Pancreas (tissue), 10 donors: ENCODE data around the gene PPP4R3B. TPM values are rescaled to one million over a fixed set of nuclear protein-coding genes. Genes with fewer than 3 reads are reported as not detected.
A peak's percentile ranks its signal among the peaks of the same experiment; 100 is the strongest.

Experiments used
- ATAC-seq, 4 donors: fragments of 200-7000 bp; cut with Tn5 transposase; one replicate each; pipeline versions ENCODE4 v1.8.0 to v1.9.1; 2020; ENCODE audit warnings: mild to moderate bottlenecking in 4 of 4, moderate library complexity in 4 of 4
- DNase-seq, 6 donors: peaks; one replicate each; pipeline ENCODE4 v3.0.0-alpha.2; 2020
- FAIRE-seq: peaks from 2 replicates; lab custom pipeline; 2012; peaks lifted over from hg19 to GRCh38; lab: Jason Lieb, UNC
- H3K27ac ChIP-seq, 4 donors: fragments of 200-600 bp; sonication (generic); 1 replicate in 3 of 4; 2 replicates in 1 of 4; pipeline versions ENCODE4 v1.5.0 to v1.8.0; 2020
- H3K27me3 ChIP-seq, 4 donors: fragments of 200-600 bp; one replicate each; pipeline ENCODE4 v1.8.0; 2021
- H3K36me3 ChIP-seq, 3 donors: fragments of 200-600 bp; sonication (generic) in 1 of 3; one replicate each; pipeline versions ENCODE4 v1.5.0 to v1.8.0; 2020 to 2021
- H3K4me1 ChIP-seq, 3 donors: fragments of 200-600 bp; one replicate each; pipeline ENCODE4 v1.8.0; 2021
- H3K4me3 ChIP-seq, 4 donors: fragments of 200-600 bp; sonication (generic) in 2 of 4; one replicate each; pipeline versions ENCODE4 v1.5.0 to v1.8.0; 2020 to 2021
- H3K9me3 ChIP-seq, 4 donors: fragments of 200-600 bp; one replicate each; pipeline ENCODE4 v1.8.0; 2021
- CTCF ChIP-seq, 4 donors: fragments of 200-600 bp; sonication (generic) in 3 of 4; IDR thresholded peaks; one replicate each; pipeline versions ENCODE4 v1.5.0 to v1.8.0; 2021; ENCODE audit warnings: antibody characterized with exemption in 4 of 4
- WGBS, 2 donors: extraction: QIAGEN DNeasy Blood & Tissue Kit; methylation state at CpG; one replicate each; pipeline ENCODE4 v1.1.7; 2013; 5-methylcytosine and 5-hydroxymethylcytosine counted together
- intact Hi-C, 3 donors: fragments of 100-400 bp; cut with DNase I; formaldehyde crosslinking; loops; one replicate each; pipeline versions ENCODE4 v1.11.1 to v1.14.2; 2022
- polyA plus RNA-seq, 2 donors: library from polyadenylated mRNA; stranded (reverse); fragments of 200-250 nt; gene quantifications; one replicate each; pipeline ENCODE4 v1.2.3, GENCODE V29; 2013
- total RNA-seq, 6 donors: library from RNA; stranded (reverse); fragmentation: NEBNext Ultra II Directional in 4 of 6; extraction: Animal tissue kit (Norgen Biotek cat#: 25700) in 4 of 6; gene quantifications; one replicate each; pipeline versions ENCODE4 v1.2.1 to v1.2.4, GENCODE V29; 2021 to 2023
- donor health status: healthy with polysubstance abuse.
- donor health status: DM: no; HTN: no; CAD: no; lungs with moderate emphysema.
- donor health status: DM: no; HTN: no; CAD: no.
- donor health status: control.
- donor health status: control.
- donor health status: Bipolar disorder and iron deficiency.
- donor health status: DM: yes; HTN: yes; CAD: no.
- donor health status: DM: no; HTN: no; CAD: no.
- donor health status: DM: no; HTN: no; CAD: no.
- donor health status: DM: yes; HTN: yes; CAD: no.

Gene PPP4R3B
- total and polyA plus RNA-seq, 8 donors: 13.7 to 59.1 (median 33.5) TPM

- no peak for FAIRE-seq
- no peak for ATAC-seq
- Histone ChIP-seq H3K4me1 (peaks cover 44 to 50% (median 45%) of the 10 kb centered on the region in 3 donors), H3K4me3 (peak overlapping the region in 2 of 4 donors; percentile 8 to 19), H3K27ac (peak overlapping the region in 3 of 4 donors; percentile 18 to 93 (median 91)), H3K36me3 (peaks cover 0 to 26% (median 3%) of the 10 kb centered on the region in 3 donors), H3K9me3 (no peaks in the 10 kb centered on the region), H3K27me3 (no peaks in the 10 kb centered on the region)
- 90 to 92% methylated on average over 3 of the region's 3 CpGs for WGBS, 2 donors
- DNase-seq: no peak
- intact Hi-C loops: no loop called here
- no peak for TF ChIP-seq CTCF (IDR thresholded peaks at IDR 0.05)
Measured at GRCh38 chr2:55610954-55611743, 6.3 kb downstream of the PPP4R3B start.

GRCh38 chr2:55609938-55610578 lies 7.4 kb downstream of the PPP4R3B start:
- no peak for FAIRE-seq
- WGBS, 2 donors: 11 to 13% methylated on average over 1 of the region's 1 CpG
- DNase-seq: no peak
- peaks cover 42 to 47% (median 46%) of the 10 kb centered on the region in 3 donors for H3K4me1 ChIP-seq
- TF ChIP-seq CTCF (IDR thresholded peaks at IDR 0.05): no peak
- H3K36me3 ChIP-seq: peaks cover 0 to 24% (median 3%) of the 10 kb centered on the region in 3 donors
- peak; percentile 69 to 89 (median 84) for ATAC-seq
- intact Hi-C loops: no loop called here
- H3K27ac ChIP-seq: peak overlapping the region in 3 of 4 donors; percentile 18 to 93 (median 91)
- H3K9me3 ChIP-seq: no peaks in the 10 kb centered on the region
- H3K27me3 ChIP-seq: no peaks in the 10 kb centered on the region
- H3K4me3 ChIP-seq: peak overlapping the region in 2 of 4 donors; percentile 8 to 19

GRCh38 chr2:55609193-55609794 lies 8.1 kb downstream of the PPP4R3B start:
- H3K27ac ChIP-seq: peak overlapping the region in 3 of 4 donors; percentile 52 to 93 (median 91)
- peak; percentile 17 to 59 (median 51) for ATAC-seq
- no peak for TF ChIP-seq CTCF (IDR thresholded peaks at IDR 0.05)

GRCh38 chr2:55607717-55608116 lies 9.7 kb downstream of the PPP4R3B start:
- intact Hi-C loops: no loop called here
- Histone ChIP-seq H3K27me3 (no peaks in the 10 kb centered on the region), H3K27ac (peak overlapping the region in 1 of 4 donors; percentile 91), H3K4me3 (no peak overlapping the region), H3K4me1 (peaks cover 46 to 49% (median 48%) of the 10 kb centered on the region in 3 donors), H3K9me3 (no peaks in the 10 kb centered on the region), H3K36me3 (peaks cover 0 to 6% (median 3%) of the 10 kb centered on the region in 3 donors)
- TF ChIP-seq CTCF (IDR thresholded peaks at IDR 0.05): no peak
- FAIRE-seq: no peak
- ATAC-seq: no peak
- DNase-seq: no peak
- 72 to 74% methylated on average over 3 of the region's 3 CpGs for WGBS, 2 donors

More at GRCh38 chr2:55609193-55609794, 8.1 kb downstream of the PPP4R3B start:
- no peaks in the 10 kb centered on the region for H3K27me3 ChIP-seq
- H3K4me3 ChIP-seq: no peak overlapping the region
- 22 to 30% methylated on average over 8 of the region's 8 CpGs for WGBS, 2 donors
- DNase-seq: no peak
- no peaks in the 10 kb centered on the region for H3K9me3 ChIP-seq
- peaks cover 0 to 17% (median 3%) of the 10 kb centered on the region in 3 donors for H3K36me3 ChIP-seq
- H3K4me1 ChIP-seq: peaks cover 38 to 44% (median 41%) of the 10 kb centered on the region in 3 donors
- no peak for FAIRE-seq
- intact Hi-C loops: no loop called here
